ES-I3 (cell line): Measurements from ENCODE around the gene HOXD1.

Experiments
- H3K36me3 ChIP-seq: 2 replicates; pipeline ENCODE4 v1.6.1; 2013; ENCODE audit warnings: mild to moderate bottlenecking, low read length, control low read depth, moderate library complexity; ENCODE audit not compliant: insufficient read depth
- H3K4me1 ChIP-seq: 2 replicates; pipeline ENCODE4 v1.6.1; 2013; ENCODE audit warnings: mild to moderate bottlenecking, control low read depth, low read length; ENCODE audit not compliant: insufficient read depth
- H3K9ac ChIP-seq: 2 replicates; pipeline ENCODE4 v1.6.1; 2013; ENCODE audit warnings: low read depth, mild to moderate bottlenecking, low read length, moderate library complexity
- H3K9me3 ChIP-seq: 2 replicates; pipeline ENCODE4 v1.6.1; 2013; ENCODE audit warnings: mild to moderate bottlenecking, low read length, moderate library complexity; ENCODE audit not compliant: control insufficient read depth, insufficient read depth

Gene HOXD1

DNA sequence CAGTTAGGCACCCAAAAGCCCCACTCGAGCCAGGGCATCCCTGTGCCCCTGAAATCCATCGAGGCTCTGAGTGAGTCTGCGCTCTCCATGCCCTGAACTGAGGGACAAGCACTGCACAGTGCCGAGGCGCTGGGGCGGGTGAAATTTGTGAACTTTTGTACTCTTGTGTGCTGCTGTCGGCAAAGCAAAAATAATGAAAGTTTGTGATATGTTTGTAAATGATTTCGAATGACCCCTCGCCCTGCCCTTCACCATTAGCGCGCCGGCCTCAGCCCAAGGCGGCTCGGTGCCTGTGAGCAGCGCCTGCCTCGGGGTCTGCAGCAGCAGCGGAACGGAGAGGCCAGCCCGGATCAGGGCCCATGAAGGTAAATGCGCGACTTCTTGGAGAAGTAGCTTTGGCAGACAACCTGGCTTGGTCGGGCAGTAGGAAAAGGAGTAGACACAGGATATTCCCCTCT, 39.0 kb upstream of the HOXD1 start:
- Histone ChIP-seq H3K36me3 (no peaks in the 10 kb centered on the region), H3K9ac (no peak overlapping the region), H3K9me3 (no peaks in the 10 kb centered on the region), H3K4me1 (no peaks in the 10 kb centered on the region)

DNA sequence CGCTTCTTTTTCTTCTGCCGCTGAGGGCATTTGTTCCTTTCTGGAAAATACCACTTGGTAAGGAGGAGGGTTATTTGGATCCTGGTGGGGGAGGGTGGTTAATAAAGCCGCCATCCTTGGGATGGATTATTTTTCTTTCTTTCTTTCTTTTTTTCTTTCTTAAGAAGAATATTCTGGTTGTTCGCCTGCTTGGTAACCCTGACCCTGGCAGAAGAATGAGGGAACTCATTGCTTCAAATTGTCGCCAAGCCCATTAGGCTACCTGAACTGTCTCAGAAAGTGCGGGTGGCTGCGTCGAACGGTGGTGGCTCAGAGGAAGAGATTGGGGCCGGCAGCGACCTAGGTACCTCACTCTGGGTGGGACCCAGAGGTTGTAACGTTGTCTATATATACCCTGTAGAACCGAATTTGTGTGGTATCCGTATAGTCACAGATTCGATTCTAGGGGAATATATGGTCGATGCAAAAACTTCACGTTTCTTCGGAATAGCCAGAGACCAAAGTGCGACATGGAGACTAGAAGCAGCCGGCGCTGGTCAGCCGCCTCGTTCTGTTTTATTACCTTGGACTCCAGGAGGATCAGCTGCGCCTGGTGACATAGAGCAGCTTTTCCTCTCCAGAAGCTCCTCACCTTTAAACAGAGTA, 38.4 kb upstream of the HOXD1 start:
- Histone ChIP-seq H3K9me3 (no peaks in the 10 kb centered on the region), H3K36me3 (no peaks in the 10 kb centered on the region), H3K4me1 (no peaks in the 10 kb centered on the region), H3K9ac (no peak overlapping the region)

DNA sequence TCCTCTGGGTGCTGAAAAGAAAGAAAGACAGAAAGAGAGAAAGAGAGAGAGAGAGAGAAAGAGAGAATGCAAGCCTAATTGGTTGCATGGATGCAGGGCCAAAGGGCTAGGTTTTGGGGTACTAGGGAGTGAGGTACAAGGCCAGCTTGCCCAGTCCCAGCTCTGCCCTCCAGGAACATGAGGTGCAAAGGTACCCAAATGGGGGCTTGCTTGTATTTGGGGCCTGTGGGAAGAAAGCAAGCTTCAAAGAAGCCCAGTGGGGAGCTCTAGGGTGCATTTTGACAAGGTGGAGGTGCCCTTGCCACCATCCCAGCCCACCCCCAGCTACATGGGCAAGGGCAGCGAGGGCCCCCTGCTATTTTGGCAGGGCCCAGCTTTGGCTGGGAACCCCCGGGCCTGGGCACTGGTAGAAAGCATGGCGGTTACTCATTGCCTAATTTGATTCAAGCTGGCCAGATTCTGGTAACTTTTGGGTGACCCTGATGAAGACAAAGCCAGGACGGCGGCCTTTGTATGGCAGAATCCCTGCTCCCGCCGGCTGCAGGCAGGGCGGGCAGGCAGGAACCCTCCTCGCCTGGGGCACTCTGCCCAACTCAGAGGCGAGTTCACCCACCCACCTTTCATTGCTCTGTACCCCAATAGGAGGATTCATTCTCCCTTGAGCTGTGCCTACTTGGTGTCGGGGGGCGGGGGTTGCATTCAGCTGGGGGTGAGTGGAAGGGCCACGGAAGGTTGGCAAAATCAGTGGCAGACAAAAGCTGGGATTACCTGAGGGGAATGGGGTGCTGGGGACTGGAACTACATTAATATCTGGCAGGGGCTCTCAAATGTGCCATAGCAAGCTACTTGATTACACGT, 37.7 kb upstream of the HOXD1 start:
- Histone ChIP-seq H3K4me1 (no peaks in the 10 kb centered on the region), H3K9me3 (no peaks in the 10 kb centered on the region), H3K9ac (no peak overlapping the region), H3K36me3 (no peaks in the 10 kb centered on the region)

DNA sequence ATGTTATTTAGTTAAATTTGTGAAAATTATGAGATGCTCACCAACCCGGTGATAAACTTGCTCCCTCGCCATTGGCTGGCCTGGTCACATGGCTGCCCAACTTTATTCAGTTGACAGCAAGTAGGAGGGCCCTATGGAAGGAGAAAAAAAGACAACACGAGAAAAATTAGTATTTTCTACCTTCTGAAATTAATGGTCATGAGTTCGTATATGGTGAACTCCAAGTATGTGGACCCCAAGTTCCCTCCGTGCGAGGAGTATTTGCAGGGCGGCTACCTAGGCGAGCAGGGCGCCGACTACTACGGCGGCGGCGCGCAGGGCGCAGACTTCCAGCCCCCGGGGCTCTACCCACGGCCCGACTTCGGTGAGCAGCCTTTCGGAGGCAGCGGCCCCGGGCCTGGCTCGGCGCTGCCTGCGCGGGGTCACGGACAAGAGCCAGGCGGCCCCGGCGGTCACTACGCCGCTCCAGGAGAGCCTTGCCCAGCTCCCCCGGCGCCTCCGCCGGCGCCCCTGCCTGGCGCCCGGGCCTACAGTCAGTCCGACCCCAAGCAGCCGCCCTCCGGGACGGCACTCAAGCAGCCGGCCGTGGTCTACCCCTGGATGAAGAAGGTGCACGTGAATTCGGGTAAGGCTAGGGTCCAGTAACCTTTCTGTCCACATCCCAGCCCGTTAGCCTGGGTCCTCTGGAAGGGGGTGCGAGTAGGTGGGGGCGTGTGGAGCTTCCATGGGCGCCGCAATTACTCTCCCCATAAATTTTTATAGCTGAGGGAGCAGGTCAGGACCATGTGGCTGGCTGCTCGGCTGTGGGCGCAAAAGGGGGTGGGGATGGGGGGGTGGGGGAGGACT, 36.8 kb upstream of the HOXD1 start, which contains the start of gene HOXD4:
Gene HOXD4, plus strand, starts transcription at position 109 of the 846 bp plus-strand sequence. Its CDS starts 84 bp downstream, at position 193.
- Histone ChIP-seq H3K36me3 (no peaks in the 10 kb centered on the region), H3K9ac (peak within 1 kb of the TSS; percentile 28; the same call in 1 of the 2 replicates), H3K4me1 (no peaks in the 10 kb centered on the region), H3K9me3 (no peaks in the 10 kb centered on the region)

DNA sequence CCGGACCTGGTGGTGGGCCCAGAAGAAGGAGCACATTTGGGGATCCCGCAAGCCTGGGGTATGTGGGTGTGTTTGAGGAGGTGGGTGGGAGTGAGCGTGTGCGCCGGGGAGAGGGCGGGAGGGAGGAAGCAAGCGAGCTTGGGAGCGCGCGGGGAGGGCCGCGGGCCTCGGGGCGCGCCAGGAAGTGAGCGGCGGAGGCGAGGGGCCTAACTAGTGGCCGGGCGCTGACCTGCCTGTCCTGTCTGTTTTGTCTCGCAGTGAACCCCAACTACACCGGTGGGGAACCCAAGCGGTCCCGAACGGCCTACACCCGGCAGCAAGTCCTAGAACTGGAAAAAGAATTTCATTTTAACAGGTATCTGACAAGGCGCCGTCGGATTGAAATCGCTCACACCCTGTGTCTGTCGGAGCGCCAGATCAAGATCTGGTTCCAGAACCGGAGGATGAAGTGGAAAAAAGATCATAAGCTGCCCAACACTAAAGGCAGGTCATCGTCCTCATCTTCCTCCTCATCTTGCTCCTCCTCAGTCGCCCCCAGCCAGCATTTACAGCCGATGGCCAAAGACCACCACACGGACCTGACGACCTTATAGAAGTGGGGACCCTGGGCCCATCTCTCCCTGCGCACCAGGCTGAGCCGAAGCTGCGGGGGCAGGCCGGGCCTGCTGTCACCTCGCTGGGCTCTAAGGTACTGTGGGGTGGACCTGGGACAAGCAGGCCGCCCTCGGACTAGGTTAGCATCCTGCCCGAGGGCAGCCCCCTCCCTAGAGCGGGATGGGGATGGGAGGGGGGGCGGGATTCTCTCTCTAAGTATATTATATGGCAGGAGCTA, 35.9 kb upstream of the HOXD1 start:
- H3K9ac ChIP-seq = peak overlapping the region; percentile 11; the same call in 1 of the 2 replicates
- no peaks in the 10 kb centered on the region for H3K9me3 ChIP-seq
- H3K4me1 ChIP-seq = no peaks in the 10 kb centered on the region
- no peaks in the 10 kb centered on the region for H3K36me3 ChIP-seq

DNA sequence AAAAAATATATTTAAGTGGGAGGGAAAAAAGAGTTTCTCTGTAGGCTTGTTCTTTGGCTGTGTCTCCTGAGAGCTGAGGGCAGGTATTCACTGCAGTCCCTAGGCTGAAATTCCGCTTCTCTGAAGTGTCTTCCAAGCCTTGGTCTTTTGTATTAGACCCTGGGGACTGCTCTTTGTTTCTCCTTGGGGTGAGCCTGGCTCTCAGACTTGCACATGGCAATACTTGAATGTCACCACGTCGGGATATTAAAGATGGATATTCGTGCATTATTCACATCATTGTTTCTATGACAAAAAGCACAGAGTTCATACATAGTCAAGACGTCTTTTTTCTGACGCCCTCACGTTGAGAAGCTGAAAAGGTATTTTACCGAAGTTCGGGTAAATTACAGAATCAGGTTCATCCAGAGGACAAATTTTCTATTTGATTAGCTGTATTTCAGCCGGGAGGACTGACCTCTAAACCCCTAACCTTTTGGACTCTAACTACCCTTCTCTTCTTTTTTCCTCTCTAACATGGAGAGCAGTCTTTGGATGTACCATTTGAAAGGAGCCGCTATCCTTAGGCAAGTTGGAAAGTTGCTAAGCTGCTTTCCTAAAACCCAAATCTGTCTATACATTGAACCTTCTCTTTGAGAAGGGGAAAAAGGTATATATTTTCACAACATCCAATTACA, 33.8 kb upstream of the HOXD1 start:
- no peaks in the 10 kb centered on the region for H3K9me3 ChIP-seq
- no peak overlapping the region for H3K9ac ChIP-seq
- H3K36me3 ChIP-seq = no peaks in the 10 kb centered on the region
- no peaks in the 10 kb centered on the region; the same call in 1 of the 2 replicates for H3K4me1 ChIP-seq

DNA sequence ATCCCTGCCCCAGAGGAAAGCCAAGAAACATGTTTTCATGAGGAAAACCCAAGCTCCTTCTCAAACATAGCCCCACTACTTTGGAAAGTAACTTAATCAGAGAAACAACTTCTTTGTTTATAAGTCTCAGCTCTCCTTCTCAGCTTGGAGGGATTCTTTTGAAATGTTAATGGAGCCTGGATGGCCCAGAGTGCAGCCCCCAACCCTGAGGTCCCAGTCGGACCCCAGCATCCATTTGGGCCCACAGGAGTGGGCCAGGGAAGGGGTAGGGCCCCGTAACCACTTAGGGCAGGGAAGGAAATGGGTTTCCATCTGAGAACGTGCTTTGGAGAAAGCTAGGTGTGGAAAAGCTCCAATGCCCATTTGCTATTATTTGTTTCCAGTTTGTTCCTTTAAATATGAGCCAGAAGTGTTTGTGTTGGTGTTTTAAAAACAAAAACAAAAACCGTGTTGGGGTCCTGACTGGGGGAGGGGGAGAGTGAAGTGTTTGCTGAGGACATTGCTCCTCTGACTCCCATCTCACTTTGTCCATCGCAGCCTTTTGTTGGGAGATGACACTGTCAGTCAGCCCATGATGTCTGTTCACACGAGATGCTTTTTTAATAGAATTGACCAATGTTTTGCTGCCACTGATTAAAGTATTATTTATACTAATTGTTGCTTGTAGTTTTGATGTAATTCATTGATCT, 33.0 kb upstream of the HOXD1 start:
- H3K9me3 ChIP-seq = no peaks in the 10 kb centered on the region
- no peaks in the 10 kb centered on the region for H3K36me3 ChIP-seq
- no peaks in the 10 kb centered on the region; the same call in 1 of the 2 replicates for H3K4me1 ChIP-seq
- H3K9ac ChIP-seq = no peak overlapping the region

DNA sequence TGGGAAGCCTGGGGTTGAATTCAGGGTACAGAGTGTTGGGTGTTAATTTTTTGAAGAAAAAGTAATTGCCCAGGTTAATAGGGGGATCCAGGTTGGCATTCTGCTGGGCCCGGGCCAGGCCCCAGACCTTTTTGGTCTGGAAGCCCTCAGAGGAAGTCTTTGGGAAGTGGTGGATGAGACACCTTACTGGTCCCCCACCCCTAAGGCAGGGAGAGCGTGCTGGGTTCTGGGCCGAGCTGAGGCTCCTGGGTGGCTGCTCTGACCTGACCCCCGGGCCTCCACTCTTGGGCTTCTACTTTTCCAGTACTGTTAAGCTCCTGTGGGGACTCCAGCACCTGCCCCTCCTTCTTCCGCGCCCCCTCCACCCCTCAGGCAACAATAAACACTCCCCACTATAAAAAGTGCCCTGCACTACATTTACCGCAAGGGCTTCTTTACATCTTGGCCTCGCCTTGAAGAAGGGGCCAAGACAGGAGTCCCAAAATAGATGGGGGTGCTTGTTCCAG, 32.1 kb upstream of the HOXD1 start:
- Histone ChIP-seq H3K4me1 (no peaks in the 10 kb centered on the region; the same call in 1 of the 2 replicates), H3K36me3 (no peaks in the 10 kb centered on the region), H3K9ac (no peak overlapping the region), H3K9me3 (no peaks in the 10 kb centered on the region)

DNA sequence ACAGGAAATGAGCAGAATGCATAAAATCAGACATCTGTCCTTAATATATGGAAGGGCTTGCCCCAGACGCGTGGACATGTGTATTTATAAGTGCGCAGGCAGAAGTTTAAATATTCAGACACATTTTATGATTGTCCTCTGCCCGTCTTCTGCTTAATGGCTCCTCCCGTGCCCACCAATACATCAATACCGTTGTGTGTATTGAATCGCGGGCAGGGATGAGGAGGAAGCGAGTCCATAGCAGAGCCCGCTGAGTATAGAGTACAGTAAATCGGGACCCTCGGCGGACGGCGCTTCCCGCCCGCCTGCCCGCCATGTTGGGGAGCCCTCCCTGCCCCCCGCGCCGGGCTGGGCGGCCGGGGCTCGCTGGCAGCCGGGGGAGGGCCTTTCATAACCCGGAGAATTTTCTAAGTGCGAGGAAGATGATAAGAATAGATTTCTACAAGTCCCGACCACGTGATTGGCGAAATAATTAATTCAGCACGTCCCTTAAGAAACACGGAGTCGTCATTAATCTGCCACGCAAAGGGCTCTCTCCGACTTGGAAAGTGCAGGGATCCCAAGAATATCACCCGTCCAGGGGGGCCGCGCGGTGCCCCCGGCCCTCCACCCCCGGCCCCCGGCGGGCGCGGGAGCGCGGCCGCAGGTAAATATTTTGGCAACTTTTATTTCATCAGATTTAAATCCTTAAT, 31.5 kb upstream of the HOXD1 start, which contains the start of gene HOXD3:
Gene HOXD3, plus strand, starts transcription at position 501 of the 692 bp plus-strand sequence. CDS start 11,808 bp downstream, outside the sequence.
- H3K9ac ChIP-seq = no peak within 1 kb of the TSS; the same call in 1 of the 2 replicates
- H3K36me3 ChIP-seq = no peaks in the 10 kb centered on the region
- H3K4me1 ChIP-seq = no peaks in the 10 kb centered on the region; the same call in 1 of the 2 replicates
- H3K9me3 ChIP-seq = no peaks in the 10 kb centered on the region

DNA sequence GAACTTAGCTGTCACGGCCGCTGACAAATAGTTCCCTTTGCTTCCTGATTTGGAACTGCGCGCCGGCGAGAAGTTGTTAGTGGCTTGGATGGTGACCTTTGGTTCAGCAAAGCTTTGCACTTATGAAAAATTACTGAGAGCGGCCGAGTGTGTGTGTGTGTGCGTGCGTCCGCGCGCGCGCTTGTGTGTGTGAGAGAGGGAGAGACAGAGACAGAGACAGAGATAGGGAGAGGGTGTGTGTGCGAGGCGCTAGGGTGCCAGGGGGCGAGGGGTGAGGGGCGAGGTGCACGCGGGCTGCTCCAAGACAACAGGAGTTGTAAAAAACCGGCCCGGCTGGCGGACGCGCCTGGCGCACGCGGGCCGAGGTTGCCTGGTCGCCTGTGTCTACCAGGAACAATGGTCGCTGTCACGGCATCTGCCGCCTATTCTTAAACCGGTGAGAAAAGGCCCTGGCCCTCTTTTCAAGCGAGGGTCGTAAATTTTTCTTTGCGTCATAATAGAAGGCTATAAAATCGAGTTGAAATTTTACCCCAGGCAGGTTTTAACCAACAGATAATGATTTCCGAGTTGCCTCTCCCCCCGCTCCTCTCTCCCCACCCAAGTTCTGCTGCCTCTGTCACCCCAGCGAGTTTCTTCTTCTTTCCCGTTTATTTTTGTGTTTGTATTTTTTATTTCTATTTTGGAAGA, 30.8 kb upstream of the HOXD1 start:
- Histone ChIP-seq H3K9ac (no peak overlapping the region; the same call in 1 of the 2 replicates), H3K9me3 (no peaks in the 10 kb centered on the region)

DNA sequence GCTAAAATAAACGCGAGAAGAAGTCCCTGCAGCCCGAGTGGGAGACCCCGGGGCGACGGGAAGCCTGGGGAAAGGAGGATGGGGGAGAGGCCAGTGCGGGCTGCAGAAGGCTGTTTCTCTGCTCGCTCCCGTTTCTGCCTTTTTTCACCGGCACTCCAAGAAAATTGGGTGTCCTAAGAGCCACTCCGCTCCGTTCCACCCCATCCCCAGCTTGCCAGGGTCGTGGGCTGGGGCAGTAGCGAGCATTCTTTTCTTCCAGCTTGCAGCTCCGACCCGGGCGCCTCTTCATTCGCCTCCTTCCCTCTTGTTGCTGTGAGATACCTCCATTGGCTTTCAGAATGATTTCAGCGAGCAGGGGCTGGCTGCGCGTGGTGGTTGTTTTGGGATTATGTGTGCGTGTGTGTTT, 30.3 kb upstream of the HOXD1 start:
- no peaks in the 10 kb centered on the region for H3K9me3 ChIP-seq
- H3K4me1 ChIP-seq = no peaks in the 10 kb centered on the region; the same call in 1 of the 2 replicates
- H3K36me3 ChIP-seq = no peaks in the 10 kb centered on the region
- no peak overlapping the region; the same call in 1 of the 2 replicates for H3K9ac ChIP-seq

More for the DNA sequence above, 30.8 kb upstream of the HOXD1 start:
- H3K4me1 ChIP-seq = no peaks in the 10 kb centered on the region; the same call in 1 of the 2 replicates
- no peaks in the 10 kb centered on the region for H3K36me3 ChIP-seq
